ENCODE data around the gene CCDC106. TPM values are rescaled to one million over a fixed set of nuclear protein-coding genes. Genes with fewer than 3 reads are reported as not detected.

CCDC106 gene
- total and polyA plus RNA-seq, 2 of the 4 experiments (the other 2 are of a cell fraction), result 2.3 to 13.6 TPM

GRCh38 chr19:55640043-55640576, 7.9 kb upstream of the CCDC106 start (continued):
- TF ChIP-seq ELK1 (IDR thresholded peaks at IDR 0.05; ENCODE audit: borderline replicate concordance, low read depth, low read length), result no peak

DNA sequence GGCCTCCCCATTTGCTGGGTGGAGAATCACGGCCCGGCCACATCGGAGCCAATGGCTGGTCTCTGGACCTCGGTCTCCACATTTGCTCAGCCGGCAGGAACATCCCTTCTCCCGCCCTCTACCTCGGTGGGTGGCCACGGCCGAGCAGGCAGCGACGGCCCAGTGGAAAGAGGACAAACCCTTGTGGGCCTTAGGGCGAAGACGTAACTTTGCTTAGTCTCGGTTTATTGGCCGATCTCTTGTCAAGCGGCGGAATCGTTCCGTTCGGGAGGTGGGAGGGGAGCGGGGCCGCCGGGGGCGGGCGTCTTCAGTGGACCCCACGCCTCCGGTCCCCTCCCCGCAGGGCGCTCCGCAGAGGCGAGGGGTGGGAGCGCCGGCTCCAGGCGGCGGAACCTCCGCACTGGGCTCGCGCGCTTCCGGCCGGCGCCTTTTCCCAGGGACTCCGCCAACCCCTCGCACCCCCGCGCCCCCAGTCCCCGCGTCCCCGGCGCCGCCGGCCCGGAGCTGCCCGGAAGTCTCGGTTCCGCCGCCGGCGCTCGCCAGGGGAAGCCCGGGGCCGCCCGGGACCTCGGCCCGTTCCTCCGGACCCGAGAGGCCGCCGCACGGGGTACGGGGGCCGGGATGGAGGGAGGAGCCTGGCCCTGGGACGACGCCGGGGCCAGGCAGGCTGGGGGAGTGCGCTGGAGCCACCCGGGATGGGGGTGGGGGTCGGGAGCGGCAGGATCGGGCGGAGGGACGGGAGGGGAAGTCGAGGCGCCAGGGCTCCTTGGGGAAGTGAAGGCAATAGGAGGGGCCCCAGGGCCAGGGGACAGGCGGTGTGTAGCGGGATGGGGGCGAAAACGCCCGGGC, 7.2 kb upstream of the CCDC106 start, which contains the start of gene ZNF580:
Gene ZNF580, plus strand, starts transcription at position 426 of the 849 bp plus-strand sequence. CDS start 1,507 bp downstream, outside the sequence.
- dilution Hi-C loops (cut with HindIII; ENCODE audit: low sequenced_read_pairs, unreplicated experiment) (no loop called here), in situ Hi-C loops (cut with MboI; ENCODE audit: low sequenced_read_pairs) (loop anchor here (25.0 kb wide), 2 partner anchors 354 to 528 kb away; partner anchors contain the start of genes BRSK1, HSPBP1 and PPP1R12C), intact Hi-C loops (cut with micrococcal nuclease) (no loop called here)
- Histone ChIP-seq H4K5ac (ENCODE audit: low read depth, low read length) (peak within 1 kb of the TSS; percentile 88), H2BK120ac (ENCODE audit: low read depth, low read length) (peak within 1 kb of the TSS; percentile 28; the same call in 1 of the 2 replicates), H3K23ac (ENCODE audit: low read depth, low read length) (peak within 1 kb of the TSS; percentile 99), H3K36me3 (ENCODE audit: control insufficient read depth, insufficient read depth, low read length) (peaks cover 14% of the 10 kb centered on the region; the same call in 1 of the 2 replicates), H3K18ac (ENCODE audit: low read depth, low read length) (peak within 1 kb of the TSS; percentile 73), H4K20me1 (ENCODE audit: insufficient read depth, low read length) (0 out of 2 replicates have a peak, but pooled peaks cover 9% of the 10 kb centered on the region), H3K9ac (ENCODE audit: low read depth, low read length) (peak within 1 kb of the TSS; percentile 81), H3K27ac (ENCODE audit: insufficient read depth, low read length) (peak within 1 kb of the TSS; percentile 76), H3K4ac (ENCODE audit: low read depth, low read length) (peak within 1 kb of the TSS; percentile 97), H2BK15ac (ENCODE audit: low read depth, low read length) (no peak within 1 kb of the TSS), H3K14ac (replicated peaks; ENCODE audit: low read depth, low read length) (peak within 1 kb of the TSS; percentile 98), H4K8ac (ENCODE audit: low read depth in 2 of 2, low read length in 2 of 2) (peak within 1 kb of the TSS; percentile 85 to 89), H3K4me3 (ENCODE audit: insufficient read depth, low read depth, low read length) (peak within 1 kb of the TSS; percentile 74), H2BK5ac (ENCODE audit: low read depth, low read length, poor library complexity, severe bottlenecking) (peak within 1 kb of the TSS; percentile 69), H3K79me1 (ENCODE audit: low read depth in 1 of 2, low read length in 2 of 2) (peaks cover 31 to 85% of the 10 kb centered on the region in 2 experiments), H3K4me1 (ENCODE audit: control insufficient read depth, insufficient read depth, low read length) (peaks cover 19% of the 10 kb centered on the region), H2AK5ac (ENCODE audit: low read depth, low read length) (peak within 1 kb of the TSS; percentile 72), H3K4me2 (ENCODE audit: low read depth, low read length) (peak within 1 kb of the TSS; percentile 93), H3K56ac (ENCODE audit: extremely low read depth, insufficient read depth, low read length) (peak within 1 kb of the TSS; percentile 98), H2AK9ac (replicated peaks; ENCODE audit: low read depth, low read length, poor library complexity) (peak within 1 kb of the TSS; percentile 99), H2AFZ (replicated peaks; ENCODE audit: low read length, poor library complexity) (peak within 1 kb of the TSS; percentile 90), H3K9me3 (ENCODE audit: control insufficient read depth, insufficient read depth, low read length) (no peaks in the 10 kb centered on the region), H2BK20ac (ENCODE audit: low read depth, low read length) (no peak within 1 kb of the TSS; the same call in 1 of the 2 replicates), H4K91ac (ENCODE audit: insufficient read depth, low read depth, low read length) (peak within 1 kb of the TSS; percentile 90), H3K9me1 (ENCODE audit: insufficient read depth, low read length) (peaks cover 13% of the 10 kb centered on the region), H3K27me3 (ENCODE audit: control insufficient read depth, insufficient read depth, low read length) (no peaks in the 10 kb centered on the region)
- BruUV-seq (replicated peaks), result no TSS peak
- ATAC-seq (ENCODE audit: low read depth) (peak; percentile 68), DNase-seq (peak; percentile 78)
- TF ChIP-seq RCOR1 (IDR thresholded peaks at IDR 0.05; ENCODE audit: insufficient replicate concordance, low read length) (no peak), MAZ (IDR thresholded peaks at IDR 0.05; ENCODE audit: borderline replicate concordance, low read depth, low read length) (peak; percentile 79; the same call in 1 of the 2 replicates), RAD21 (IDR thresholded peaks at IDR 0.05; ENCODE audit: low read length) (no peak), SMC3 (IDR thresholded peaks at IDR 0.05; ENCODE audit: low read depth, low read length) (no peak)
- ChIA-PET CTCF (no interaction called here), POLR2A (ENCODE audit: unreplicated experiment) (interaction anchor here (0.6 to 0.7 kb wide), 3 partner anchors 9 to 156 kb away, joined by 6 to 21 read pairs (median 6); no protein-coding TSS in a partner anchor)
- WGBS, 2 experiments (ENCODE audit: extremely low coverage in 2 of 2, insufficient read length in 1 of 2), result 1% methylated on average over 43 of the region's 89 CpGs; no CpG with 5 or more reads in 1 of the 2 experiments

Data from IMR-90 (cell line).